HG02973 (cell line): ENCODE measurements around the gene RELL1.

Experiments used
- ATAC-seq: cut with Tn5 transposase; IDR thresholded peaks from one replicate; pipeline ENCODE4 v1.9.1; 2021; ENCODE audit warnings: moderate library complexity; ENCODE audit not compliant: unreplicated experiment

Gene RELL1, protein sequence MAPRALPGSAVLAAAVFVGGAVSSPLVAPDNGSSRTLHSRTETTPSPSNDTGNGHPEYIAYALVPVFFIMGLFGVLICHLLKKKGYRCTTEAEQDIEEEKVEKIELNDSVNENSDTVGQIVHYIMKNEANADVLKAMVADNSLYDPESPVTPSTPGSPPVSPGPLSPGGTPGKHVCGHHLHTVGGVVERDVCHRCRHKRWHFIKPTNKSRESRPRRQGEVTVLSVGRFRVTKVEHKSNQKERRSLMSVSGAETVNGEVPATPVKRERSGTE

DNA sequence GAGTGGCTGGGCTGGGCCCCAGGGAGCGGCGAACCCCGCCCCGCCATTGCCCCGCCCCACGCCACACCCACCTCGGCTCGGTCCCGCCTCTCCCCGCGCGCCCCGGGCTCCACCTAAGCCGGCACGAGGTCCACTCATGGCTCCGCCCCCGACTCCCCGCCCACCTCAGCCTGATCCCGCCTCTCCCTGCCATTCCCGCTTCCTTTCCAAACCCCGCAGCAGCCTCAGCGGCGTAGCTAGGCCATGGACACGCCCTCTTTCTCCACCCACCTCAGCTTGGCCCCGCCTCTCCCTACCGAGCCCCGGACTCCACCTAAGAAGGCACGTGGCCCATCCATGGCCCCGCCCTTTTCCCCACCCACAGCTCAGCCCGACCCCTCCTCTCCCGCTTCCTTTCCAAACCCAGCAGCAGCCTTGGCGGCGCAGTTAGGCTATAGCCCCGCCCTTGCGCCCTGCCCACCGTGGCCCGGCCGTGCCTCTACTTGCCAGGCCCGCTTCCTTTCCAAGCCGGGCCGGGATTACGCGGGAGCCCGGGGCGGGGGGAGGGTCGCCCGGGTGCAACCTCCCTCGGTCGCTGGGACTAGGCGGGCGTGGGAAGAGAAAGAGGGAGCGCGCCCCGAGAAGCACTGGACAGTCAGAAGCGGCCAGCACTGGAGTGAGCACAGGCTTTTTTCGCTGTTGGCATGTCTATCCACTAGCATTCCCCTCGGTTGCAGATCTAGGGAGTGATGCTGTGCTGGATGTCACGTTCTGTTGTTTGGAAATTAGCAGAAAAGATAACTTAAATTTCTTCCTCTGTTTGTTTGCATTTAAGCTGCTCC lies at the start of gene RELL1:
Gene RELL1 (minus strand): TSS at position 4 of the 821 bp plus-strand sequence. CDS start 89 bp downstream, outside the sequence.
- peak; percentile 73 for ATAC-seq

DNA sequence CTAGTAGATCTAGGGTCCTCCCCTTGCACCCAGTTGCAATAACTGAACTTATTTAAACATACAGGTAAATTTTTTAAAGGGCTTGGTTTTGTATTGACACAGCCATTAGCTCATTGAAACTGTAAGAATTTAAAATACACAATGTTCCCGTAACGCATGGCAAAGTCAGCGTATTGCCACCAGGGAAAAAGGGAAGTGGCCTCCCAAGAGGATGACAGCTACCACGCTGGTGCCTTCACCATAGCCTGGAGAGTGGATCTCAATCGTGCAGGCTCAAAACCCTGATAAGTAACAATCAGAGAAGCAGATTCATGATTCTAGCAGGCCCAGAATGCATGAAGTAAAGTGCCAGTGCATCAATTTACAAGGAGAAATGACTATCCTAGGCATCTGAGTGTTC lies 49.4 kb upstream of the RELL1 start:
- ATAC-seq, result no peak

DNA sequence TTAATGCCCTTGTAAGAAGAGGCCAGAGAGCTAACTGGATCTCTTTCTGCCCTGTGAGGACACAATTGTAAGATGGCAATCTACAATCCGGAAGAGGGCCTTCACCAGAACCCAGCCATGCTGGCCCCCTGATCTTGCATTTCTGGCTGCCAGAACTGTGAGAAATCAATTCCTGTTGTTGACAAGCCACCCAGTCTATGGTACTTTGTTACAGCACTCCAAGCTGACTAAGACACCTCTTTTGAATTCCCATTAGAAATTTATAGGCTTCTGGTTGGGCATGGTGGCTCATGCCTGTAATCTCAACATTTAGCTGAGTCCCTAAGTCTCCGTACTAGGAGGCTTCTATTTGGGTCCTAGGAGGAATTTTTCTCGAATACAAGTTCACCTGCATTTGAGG lies 48.8 kb upstream of the RELL1 start:
- no peak for ATAC-seq

DNA sequence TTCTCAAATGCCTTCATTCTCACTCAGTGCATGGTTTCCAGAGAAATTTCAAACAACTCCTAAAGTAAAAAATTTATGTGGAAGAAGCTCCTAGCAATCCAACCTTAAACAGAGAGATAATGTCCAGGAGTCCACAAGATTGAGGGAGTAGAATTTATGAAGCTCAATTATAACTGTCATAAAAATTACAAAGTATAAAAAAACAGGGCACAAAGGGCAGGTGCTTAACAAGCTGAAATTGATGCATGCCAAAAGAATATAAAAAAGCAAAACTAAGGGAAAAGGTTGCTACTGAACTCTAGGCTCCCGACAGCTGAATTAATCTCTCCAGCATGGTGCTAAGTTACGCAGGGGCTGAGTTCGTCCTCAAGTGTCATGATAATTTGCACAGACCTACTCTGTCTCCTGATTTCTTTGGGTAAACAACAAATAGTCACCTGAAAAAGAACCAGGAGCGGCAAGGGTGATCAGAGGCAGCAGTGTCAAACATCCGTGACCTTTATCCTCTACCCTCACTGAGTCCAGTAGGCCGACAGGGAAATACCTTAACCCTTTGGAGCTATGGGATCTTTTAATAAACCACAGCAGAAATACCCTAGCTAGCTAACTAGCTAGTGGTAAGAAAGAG lies 47.2 kb upstream of the RELL1 start:
- ATAC-seq, result no peak

DNA sequence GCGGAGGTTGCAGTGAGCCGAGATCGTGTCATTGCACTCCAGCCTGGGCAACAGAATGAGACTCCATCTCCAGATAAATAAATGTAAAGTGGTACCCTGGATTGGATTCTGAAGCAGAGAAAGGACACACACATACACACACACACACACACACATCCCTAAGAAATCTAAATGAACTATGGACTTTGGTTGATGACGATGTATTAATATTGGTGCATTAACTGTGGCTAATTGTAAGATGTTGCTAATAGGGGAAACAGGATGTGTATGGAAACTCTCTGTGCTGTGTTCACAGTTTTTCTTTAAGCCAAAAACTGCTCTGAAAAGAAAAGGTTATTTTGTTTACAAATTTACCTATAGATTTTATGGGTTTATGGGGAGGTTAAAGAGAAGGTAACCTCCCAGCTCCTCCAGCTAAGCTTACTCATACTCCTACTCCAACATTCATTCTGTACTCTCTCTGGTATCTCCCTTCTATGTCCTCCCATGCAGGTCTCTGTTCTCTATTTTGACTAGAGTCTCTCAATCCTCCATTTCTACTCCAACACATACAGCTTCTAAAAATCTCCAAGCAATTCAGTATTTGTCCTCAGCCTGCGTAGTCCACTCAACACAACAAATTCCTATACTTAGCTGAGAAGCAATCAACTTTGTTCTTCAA lies 46.5 kb upstream of the RELL1 start:
- ATAC-seq, result peak; percentile 86

DNA sequence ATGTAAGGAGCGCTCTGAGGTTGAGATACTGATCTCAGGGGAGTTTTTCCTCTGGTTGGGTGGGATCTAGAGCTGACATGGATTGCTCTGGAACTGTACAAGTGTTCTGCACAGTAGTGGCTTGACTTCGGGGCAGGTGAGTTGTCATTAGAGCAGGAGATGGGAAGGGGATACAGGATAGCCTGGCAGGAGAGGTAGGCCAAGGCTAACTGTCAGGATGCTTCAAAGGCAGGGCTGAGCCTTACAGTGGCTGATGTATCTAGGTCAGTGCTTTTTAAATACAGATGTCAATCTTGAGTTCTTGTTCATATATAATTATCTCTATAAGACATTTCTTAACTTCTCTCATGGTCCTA lies 43.5 kb upstream of the RELL1 start:
- ATAC-seq, result no peak

DNA sequence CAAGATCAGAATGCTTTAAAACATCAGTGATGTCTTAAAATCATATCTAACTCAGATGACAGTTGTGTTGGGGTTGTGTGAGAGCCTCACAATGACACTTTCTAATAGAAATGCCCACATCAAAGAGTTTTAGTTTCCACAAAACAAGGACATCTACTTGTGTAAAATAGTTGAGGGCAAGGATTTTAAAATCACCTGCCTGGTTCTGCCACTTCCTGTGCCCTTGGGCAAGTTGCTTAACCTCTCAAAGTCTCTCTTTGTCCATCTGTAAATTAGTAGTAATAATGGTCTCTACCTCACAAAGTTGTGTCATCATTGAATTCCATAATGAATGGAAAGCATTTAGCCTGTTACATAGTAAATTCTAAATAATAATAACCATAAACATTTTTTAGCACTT lies 41.9 kb upstream of the RELL1 start:
- ATAC-seq, result no peak

DNA sequence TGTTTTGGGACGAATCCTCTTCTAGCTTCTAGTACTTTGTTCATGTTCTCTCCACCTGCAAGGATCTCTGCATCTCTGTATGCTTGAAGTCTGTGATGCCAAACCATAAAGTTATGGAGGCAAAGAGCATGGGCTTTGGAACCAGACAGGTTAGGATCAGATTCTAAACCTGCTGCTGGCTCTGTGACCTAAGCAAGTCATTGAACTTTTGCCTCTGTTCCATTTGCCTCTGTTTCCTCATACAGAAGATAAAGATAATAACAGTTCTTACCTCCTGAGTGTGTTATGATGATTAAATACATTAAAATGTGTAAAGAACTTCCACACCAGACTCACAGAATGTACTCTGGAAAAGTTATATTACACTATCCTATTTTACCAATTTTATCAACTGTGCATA lies 41.5 kb upstream of the RELL1 start:
- no peak for ATAC-seq

DNA sequence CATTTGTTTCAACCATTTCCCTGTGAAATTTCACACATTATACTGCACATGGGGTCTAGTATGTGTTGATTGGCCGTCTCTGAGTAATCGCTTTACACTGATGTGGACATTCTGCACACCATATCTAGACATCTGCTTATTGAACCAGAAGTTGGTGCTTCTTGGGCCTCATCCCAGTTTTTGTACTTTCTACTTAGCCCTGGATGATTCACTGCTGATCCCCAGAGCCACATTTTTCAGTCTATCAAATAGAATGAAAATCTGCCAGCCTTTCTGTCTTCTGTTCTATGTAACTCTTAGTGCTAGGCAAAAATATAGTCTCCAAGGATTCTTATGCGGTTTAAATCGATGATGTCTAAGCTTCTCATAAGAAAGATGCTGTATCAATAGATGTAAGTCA lies 40.5 kb upstream of the RELL1 start:
- ATAC-seq, result no peak

DNA sequence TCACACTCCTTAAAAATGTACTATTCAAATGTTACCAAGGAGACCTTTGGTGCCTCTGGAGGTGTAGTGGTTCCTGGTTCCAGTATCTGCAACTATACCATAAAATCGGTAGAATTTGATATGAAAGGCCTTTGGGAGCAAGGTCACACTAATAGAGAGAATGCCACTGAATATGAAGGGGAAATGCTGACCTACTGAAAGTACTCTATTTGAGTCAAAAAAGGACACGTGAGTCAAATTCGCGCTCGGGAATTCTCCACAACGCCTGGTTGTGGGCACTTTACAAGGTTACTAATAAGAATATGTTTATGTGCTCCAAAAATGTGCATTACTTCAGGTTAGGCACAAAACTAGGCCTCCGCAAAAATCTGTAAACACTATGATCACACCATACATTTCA lies 39.5 kb upstream of the RELL1 start:
- ATAC-seq, result peak; percentile 58

DNA sequence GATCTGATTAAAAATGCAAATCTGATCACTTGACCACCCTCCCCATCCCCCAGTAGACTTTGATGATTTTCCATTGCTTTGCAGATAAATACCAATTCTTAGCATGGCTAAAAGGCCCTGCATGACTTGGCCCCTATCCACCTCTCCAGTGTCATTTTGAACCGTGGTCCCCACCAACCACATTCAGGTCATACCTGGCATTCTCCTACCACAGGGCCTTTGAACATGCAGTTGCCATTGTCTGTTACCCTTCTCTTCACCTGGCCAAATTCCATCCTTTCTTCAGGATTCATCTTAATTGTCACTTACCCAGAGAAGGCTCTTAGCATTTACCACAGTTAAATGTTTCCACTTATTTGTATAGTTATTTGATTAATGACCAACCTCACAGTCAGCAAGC lies 36.9 kb upstream of the RELL1 start:
- no peak for ATAC-seq

DNA sequence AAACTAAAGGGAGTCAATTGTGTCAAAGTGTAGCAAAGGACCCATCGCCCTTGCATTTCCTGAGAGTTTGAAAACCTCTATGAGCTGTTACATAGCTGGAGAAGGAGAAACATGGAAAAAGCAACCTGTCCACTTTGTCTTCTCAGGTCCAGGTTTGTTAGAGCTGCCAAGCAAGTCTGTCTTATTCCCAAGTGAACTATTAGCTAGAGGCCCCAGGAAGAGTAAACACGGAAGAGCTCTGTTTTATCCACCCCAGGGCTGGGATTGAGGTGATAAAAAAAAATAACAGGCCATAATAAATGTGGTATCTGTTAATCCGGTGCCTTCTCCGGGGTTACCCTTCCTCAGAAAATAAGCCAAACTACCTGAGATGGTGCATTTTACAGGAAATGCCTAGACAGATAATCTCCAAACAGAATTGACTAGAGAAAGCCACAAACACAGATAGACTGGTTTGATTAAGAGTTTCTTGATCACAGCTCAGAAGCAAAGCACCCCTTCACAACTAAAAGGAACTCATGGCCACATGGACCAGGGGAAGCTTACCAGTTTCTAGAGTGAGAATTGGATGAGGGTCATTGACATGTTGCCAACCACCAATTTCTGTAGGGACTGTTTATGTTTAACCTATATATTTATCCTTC lies 35.9 kb upstream of the RELL1 start:
- ATAC-seq, result no peak

DNA sequence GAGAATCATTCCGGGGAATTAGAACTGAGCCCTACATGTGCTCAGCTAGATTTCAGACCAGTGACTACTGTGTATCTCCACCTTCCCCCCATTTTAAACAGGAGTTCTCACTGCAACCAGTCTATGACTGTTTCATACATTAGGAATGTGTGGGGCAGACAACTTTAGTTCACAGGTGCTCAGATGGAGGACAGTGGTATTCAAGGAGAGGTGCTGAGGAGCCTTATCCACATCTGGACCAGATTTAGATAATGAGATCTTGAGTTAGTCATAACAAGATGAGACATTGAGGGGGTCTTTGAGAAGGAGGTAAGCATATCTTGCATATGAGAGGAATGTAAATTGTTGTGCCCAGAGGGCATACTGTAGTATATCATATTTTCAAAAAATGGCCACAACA lies 32.8 kb upstream of the RELL1 start:
- no peak for ATAC-seq

DNA sequence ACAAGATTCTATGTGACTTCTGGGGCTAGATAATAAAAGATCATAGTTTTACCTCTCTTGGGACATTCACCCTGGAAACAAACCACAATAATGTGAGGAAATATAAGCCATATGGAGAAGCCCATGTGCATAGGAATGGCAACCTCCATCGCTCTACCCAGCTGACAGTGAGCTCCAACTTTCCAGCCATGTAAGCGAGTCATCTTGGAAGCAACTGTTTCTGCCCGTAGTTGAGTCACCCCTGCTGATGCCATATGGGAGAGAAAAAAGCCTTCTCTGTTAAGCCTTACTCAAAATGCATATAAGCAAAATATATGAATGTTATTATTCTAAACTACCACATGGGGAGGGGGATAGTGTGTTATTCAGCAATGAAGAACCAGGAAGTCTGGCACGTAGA lies 31.4 kb upstream of the RELL1 start:
- ATAC-seq, result no peak

DNA sequence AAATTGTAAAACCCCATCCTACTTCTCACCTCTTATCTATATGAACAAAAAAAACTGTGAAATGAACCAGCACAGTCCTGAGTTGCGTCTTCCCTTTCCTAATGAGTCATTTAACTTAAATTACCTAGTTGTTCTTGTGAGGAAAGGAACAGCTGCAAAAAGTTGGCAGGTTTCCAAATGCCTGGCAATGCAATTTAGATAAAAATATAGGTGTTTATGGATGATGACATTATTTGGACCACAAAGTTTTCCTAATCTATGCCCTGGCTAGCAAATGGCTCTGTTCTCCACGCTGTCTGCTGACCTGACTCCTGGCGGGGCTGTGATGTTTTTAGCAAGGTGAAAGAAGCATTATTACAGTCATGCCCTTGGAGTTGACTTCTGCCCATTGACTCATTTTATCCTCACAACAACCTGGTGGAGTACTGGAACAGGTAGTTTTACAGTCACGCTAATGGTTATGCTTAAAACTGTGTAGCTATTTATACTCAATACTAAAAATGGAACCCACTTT lies 29.8 kb upstream of the RELL1 start:
- ATAC-seq, result peak; percentile 88

DNA sequence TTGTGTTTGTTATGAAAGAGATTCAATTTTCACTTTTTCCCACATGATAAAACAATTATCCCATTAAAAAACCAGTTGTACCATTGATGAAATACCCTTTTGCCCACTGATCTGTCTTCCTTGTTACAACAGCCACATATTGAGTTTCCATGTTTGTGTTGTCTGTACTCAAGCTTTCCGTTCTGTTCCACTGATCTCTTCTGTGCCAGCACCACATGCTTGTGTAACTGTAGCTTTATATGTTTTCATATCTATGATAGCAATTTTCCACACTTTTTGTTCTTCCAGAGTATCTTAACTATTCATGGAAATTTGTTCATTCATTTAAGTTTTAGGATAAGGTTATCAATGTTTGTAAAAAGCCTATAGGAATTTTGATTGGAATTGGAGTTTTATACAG lies 24.3 kb upstream of the RELL1 start:
- ATAC-seq, result no peak

DNA sequence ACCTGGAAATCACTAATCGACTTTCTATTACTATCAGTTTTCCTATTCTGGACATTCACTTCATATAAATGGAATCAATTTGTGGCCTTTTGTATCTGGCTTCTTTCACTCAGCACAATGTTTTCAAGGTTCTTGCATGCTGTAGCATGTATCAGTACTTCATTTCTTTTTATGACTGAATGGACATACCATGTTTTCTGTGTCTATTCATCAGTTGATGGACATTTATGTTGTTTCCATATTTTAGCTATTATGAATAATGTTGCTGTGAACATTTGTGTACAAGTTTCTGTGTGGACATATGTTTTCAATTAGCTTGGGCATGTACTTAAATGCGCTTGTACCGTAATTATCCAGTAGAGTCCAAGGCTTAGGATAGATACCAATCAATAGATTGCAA lies 19.9 kb upstream of the RELL1 start:
- no peak for ATAC-seq

DNA sequence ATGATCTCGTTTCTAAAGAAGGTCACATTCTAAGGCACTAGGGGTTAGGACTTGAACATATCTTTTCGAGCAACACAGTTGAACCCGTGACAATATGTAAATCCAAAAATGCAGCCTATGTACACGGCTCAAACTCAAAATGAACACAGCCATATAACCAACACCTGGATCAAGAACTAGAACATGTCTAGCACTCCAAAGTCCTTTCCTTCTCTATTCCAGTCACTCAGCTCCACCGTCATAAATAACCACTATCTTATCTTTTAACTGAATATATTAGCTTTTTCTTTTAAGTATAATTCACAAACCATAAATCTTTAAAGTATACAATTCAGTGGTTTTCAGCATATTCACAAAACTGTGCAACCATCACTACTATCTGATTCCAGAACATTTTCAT lies 19.4 kb upstream of the RELL1 start:
- ATAC-seq, result no peak

DNA sequence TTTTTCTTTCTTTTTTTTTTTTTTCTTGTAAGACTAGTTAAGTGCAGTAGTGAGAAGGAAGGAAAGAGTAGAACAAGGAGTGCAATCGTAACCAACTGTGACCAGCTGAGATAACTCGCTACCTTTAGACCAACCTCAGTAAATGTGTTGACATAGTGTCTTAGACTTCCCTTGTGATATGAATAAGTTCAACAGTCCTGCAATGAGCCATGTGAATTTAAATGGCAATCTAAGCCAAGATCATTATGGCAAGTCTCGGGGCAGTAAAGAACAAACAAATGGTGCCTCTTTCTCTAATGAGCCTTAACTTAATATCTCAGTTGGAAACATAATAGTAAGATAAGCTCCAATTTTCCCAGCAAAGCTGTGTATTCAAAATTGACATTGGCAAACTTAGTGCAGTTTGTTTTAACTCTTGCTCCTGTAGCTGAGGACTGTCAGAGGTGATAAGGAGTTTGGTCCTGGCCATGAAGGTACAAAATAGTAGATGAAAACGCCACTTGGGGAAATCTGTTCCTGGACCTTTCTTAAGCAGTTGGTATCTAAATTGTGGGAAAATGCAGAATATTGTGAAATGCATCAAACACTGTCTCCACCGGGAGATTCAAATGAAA lies 13.8 kb upstream of the RELL1 start:
- ATAC-seq, result no peak

DNA sequence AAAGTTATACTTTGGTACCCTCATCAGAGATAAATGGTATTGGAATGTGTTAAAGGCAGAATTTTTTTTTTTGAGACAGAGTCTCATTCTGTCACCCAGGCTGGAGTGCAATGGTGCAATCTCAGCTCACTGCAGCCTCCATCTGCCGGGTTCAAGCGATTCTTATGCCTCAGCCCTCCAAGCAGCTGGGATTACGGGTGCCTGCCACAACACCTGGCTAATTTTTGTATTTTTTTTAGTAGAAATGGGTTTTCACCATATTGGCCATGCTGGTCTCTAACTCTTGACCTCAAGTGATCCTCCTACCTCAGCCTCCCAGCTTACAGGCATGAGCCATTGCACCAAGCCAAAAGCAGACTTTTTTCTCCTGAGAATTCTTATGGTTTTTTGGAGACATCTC lies 11.4 kb upstream of the RELL1 start:
- ATAC-seq, result no peak
